MG63 (cell line): ENCODE data around the gene TBC1D3B. TPM values are rescaled to one million over a fixed set of nuclear protein-coding genes. Genes with fewer than 3 reads are reported as not detected.
"Not testable (repeated sequence)": the region's sequence is repeated elsewhere in the genome, so short reads cannot be mapped to it uniquely, and the experiment has no call there.

Experiments
- DNase-seq: peaks from one replicate; pipeline ENCODE4 v3.0.0-alpha.2; 2020
- H3K27me3 ChIP-seq: fragments of 250-450 bp; sonication (Bioruptor Pico); 2 replicates; pipeline ENCODE4 v1.5.1; 2020; ENCODE audit warnings: mild to moderate bottlenecking, moderate library complexity
- H3K36me3 ChIP-seq: fragments of 250-450 bp; sonication (Bioruptor Pico); 2 replicates; pipeline ENCODE4 v1.5.1; 2020; ENCODE audit warnings: mild to moderate bottlenecking, moderate library complexity
- H3K4me3 ChIP-seq: fragments of 250-450 bp; sonication (Bioruptor Pico); 2 replicates; pipeline ENCODE4 v1.5.1; 2020; ENCODE audit warnings: mild to moderate bottlenecking, moderate library complexity
- H3K9me3 ChIP-seq: fragments of 250-450 bp; sonication (Bioruptor Pico); 2 replicates; pipeline ENCODE4 v1.5.1; 2020; ENCODE audit warnings: mild to moderate bottlenecking, moderate library complexity
- total RNA-seq: library from RNA; depleted of rRNA; stranded (reverse); fragments of >200 nt; shearing (Covaris generic); gene quantifications from 2 replicates; pipeline ENCODE4 v1.2.3, GENCODE V29; 2014; ENCODE audit warnings: low replicate concordance

TBC1D3B gene
- total RNA-seq, 1 experiment from 2014 or later, result not detected

DNA sequence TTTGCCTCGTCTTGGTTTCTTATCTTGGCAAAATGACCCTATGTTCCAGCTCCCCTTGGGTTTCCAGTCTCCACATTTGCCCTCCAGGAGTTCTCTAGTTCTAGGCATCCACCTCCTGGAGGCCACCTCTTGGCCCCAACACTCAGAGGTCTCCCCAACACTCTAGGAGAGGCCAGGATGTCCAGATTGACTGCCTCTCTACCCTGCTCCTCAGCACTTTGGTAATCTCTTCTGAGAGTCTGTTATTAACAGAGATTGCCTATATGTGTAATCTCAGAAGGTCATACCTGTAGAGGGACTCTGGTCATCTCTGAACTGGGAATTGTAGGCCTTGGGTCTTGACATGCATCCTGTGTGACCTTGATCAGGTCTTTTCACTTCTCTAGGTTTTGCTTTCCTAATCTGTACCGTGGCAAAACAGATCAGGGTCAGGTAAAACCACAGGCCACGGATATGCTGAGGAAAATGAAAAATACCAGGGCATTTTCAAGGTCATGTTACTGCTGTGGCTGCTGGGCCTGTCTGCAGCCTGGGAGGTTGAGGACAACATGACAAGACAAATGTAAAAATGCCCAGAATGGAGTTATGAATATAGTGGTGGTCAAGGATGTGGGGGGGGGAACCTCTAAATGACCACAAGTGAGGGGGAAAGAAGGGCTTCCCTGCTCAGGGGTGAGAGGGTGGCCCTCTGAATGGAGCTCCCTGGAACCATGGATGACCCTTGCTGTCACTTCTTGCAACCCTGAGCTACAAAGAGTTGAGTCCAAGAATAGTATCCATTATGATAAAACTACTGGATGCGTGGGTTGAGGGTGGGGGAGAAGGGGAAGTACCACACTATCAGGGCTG is 29.4 kb upstream of the TBC1D3B start:
- H3K4me3 ChIP-seq, result no peak overlapping the region
- no peaks in the 10 kb centered on the region for H3K36me3 ChIP-seq
- peaks cover 8% of the 10 kb centered on the region; the same call in 1 of the 2 replicates for H3K27me3 ChIP-seq
- H3K9me3 ChIP-seq, result no peaks in the 10 kb centered on the region
- DNase-seq, result no peak

DNA sequence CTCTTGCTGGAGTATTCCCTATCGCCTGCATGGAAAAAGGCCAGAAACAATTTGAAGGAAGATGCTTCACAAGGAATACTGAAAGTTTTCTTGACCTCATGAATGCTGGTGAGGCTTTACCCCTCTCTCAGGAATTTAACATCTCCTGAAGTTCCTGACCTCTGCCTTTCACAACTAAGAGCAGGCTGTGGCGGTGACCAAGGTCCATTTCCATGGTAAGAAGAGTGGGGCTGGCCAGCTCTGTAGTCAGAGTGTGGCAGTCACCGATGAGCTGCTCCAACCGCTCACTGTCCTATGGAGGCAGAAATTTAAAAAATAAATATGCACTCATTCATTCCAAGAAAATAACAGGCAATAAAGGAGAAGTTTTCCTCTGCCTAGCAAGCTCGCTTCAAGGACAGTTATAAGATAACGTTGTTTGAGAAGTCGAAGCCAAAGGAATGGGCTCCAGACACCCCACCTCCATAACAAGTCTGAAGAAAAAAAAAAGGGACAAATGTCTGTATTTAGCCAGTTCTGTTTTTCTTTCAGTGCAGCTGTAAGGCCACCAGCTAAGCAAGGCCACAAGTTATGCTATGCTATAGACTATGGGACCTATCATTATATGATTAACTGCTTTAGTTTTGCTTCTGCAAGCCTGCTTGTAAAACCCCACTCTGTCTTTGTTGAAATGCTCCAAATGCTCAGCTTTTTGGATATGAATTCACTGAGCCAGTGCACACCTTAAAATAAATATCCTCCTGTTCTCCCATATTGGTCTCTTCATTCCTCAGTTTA is 28.5 kb upstream of the TBC1D3B start:
- no peaks in the 10 kb centered on the region for H3K9me3 ChIP-seq

GRCh38 chr17:36203335-36203734 is 26.9 kb upstream of the TBC1D3B start:
- Histone ChIP-seq H3K9me3 (no peaks in the 10 kb centered on the region), H3K4me3 (no peak overlapping the region), H3K36me3 (no peaks in the 10 kb centered on the region), H3K27me3 (peaks cover 4% of the 10 kb centered on the region; the same call in 1 of the 2 replicates)
- DNase-seq, result no peak

More for the DNA sequence above, 28.5 kb upstream of the TBC1D3B start:
- DNase-seq, result no peak
- Histone ChIP-seq H3K36me3 (no peaks in the 10 kb centered on the region), H3K27me3 (peaks cover 6% of the 10 kb centered on the region; the same call in 1 of the 2 replicates), H3K4me3 (no peak overlapping the region)

DNA sequence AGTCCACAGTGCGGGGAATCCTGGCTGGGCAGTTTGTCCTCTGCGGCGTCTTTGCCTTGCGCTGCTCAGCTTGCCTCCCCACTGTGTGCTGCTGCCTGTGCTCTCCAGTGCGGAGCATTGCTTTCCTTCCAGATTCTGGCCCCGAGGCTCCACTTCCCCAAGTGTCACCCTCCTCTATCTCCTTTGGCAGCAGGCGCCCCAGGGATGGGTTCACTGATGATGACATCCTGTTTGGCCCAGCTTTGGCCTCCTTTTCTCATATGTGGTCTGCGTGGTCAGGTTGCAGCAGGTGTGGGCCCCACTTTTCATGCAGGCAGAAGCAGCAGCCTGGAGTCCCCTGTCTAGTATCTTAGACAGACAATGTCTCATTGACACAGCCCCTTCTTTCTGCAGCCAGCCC is 25.1 kb upstream of the TBC1D3B start:
- DNase-seq, H3K27me3 ChIP-seq, H3K4me3 ChIP-seq, H3K9me3 ChIP-seq, H3K36me3 ChIP-seq: not testable (repeated sequence)

DNA sequence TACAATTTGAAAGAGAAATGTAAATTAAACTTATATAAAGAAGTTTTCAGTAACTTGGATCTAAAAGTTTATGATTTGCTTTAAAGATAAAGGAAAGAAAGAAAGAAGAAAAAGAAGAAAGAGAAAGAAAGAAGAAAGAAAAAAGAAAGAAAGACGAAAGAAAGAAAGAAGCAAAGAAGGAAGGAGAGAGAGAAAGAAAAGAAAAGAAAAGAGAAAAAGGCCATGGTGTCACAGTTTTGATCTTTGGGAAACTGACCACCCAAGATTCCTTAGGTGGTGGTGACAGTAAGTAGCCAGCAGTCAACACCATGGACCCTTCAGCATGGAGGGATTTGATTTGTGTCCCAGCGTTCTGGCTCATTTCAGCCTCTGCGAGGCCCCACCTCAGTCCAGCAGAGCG is 24.7 kb upstream of the TBC1D3B start:
- not testable (repeated sequence) for H3K9me3 ChIP-seq, H3K27me3 ChIP-seq, H3K36me3 ChIP-seq, DNase-seq, H3K4me3 ChIP-seq

DNA sequence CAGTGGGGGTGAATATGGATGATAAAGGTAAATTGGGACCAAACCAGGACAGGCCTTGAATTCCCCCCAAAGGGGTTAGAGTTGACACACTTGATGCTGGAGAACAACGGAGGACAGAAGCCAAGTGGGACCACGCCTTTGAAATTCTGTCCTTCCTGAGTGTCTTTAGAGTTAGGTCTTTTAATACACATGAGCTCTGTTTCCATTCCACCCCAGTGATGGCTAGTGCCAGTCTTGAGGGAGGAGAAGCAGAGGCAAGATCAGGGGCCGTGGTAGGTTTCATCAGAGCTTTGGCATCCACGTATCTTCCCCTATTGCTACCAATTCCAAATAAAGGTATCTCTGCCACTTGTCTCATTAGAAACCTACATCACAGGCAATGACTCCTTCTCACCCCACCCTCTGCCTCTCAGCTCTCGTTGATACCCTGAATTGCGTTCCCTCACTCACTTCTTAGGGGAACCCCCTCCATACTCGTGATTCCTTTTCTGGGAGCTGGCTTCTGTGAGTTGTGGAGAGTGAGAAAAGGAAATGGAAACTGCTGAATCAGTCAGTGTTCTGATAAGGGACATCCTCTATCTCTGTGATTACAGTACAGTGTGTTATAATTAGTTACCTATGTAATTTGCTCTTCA is 22.5 kb upstream of the TBC1D3B start:
- DNase-seq, result no peak
- H3K9me3 ChIP-seq, result no peaks in the 10 kb centered on the region
- no peak overlapping the region for H3K4me3 ChIP-seq
- peaks cover 6% of the 10 kb centered on the region; the same call in 1 of the 2 replicates for H3K27me3 ChIP-seq
- H3K36me3 ChIP-seq, result no peaks in the 10 kb centered on the region

GRCh38 chr17:36197387-36197703 is 20.9 kb upstream of the TBC1D3B start:
- Histone ChIP-seq H3K4me3 (no peak overlapping the region), H3K27me3 (peaks cover 13% of the 10 kb centered on the region; the same call in 1 of the 2 replicates), H3K36me3 (no peaks in the 10 kb centered on the region), H3K9me3 (no peaks in the 10 kb centered on the region)
- DNase-seq, result no peak

DNA sequence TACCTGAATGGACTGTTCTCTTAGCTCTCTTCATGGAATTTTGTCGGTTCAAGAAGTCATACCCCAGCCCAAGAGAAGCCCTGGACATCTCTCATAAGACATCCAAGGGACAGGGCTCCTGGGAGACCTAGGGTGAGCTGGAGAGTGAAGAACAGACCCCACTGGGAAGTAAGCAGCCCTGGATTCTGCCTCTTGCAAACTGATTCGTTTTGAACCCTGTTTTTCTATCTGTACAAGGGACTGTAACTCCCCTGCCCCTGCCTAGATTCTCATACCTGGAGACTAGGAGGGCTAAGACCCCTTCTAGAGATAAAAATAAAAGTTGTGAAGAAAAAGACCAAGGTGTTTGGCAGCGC is 19.7 kb upstream of the TBC1D3B start:
- no peak for DNase-seq
- Histone ChIP-seq H3K4me3 (no peak overlapping the region), H3K9me3 (no peaks in the 10 kb centered on the region), H3K36me3 (no peaks in the 10 kb centered on the region), H3K27me3 (peaks cover 13% of the 10 kb centered on the region)

- Histone ChIP-seq H3K4me3 (no peak overlapping the region), H3K27me3 (peaks cover 13% of the 10 kb centered on the region), H3K9me3 (no peaks in the 10 kb centered on the region), H3K36me3 (no peaks in the 10 kb centered on the region)
- no peak for DNase-seq
These were observed 19.1 kb upstream of the TBC1D3B start for GRCh38 chr17:36195434-36196130.

- H3K36me3 ChIP-seq, H3K9me3 ChIP-seq, DNase-seq, H3K4me3 ChIP-seq: not testable (repeated sequence)
- H3K27me3 ChIP-seq, result peaks cover 13% of the 10 kb centered on the region
These were observed 18.5 kb upstream of the TBC1D3B start for GRCh38 chr17:36194832-36195433.

GRCh38 chr17:36194147-36194831 is 17.9 kb upstream of the TBC1D3B start:
- H3K4me3 ChIP-seq, H3K9me3 ChIP-seq, DNase-seq, H3K36me3 ChIP-seq: not testable (repeated sequence)
- peaks cover 13% of the 10 kb centered on the region for H3K27me3 ChIP-seq

DNA sequence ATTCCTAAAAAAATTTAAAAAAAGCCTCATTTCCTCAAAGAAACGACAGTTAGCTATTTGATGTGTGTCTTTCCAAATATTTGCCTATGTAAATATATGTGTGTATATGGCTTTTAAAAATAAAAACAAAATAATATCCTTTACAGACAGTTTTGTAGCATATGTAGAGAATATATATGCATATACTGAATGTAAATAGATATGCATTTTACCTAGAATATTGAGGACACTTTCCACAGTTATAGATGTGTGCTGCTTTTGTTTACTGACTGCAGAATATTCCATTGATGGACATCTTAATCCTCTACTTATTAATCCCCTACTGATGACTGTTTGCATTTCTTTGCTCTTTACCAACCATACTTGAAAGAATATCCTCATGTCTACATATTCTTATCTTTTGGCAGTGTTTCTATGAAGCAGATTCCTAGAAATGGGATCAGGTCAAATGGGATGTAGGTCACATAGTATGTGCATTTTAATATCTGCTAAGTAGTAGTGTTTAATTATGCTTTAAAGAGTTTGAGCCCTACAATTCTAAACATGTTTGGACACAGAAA is 16.9 kb upstream of the TBC1D3B start:
- Histone ChIP-seq H3K4me3 (no peak overlapping the region), H3K27me3 (peaks cover 13% of the 10 kb centered on the region), H3K9me3 (no peaks in the 10 kb centered on the region), H3K36me3 (no peaks in the 10 kb centered on the region)
- DNase-seq, result no peak

DNA sequence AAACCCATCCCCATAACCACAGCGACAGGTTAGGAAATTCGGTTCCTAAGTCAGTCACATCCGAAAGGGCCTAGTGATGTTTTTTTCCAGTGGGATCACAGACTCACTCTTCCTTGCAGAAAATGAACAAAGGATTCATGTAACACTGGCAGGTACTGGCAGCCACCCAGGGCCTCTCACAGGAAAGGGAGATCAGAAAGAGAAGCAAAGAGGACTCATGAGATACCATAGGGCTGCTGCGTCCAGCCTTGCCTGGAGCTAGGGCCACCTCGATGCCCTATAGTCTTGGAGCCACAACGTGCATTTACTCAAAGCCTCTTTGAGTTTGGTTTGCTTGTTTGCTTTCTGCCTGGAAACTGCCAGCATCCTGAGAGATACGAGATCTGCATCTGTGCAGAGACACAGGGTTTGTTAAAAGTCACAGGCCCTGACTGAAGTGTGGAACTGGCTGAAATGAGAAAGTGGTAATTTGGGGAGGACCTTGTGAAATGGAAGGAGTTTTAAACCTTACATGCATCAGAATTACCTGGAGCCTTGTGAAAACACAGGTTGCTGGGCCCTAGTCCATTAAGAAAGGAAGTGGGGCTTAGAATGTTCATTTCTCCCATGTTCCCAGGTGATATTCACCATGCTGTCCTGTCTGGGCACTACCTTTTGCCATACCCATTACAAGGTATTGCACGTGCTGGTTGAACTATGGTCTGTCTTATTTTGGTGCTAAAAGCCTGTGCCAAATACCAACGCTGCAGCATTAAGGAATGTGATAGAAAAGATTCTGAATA is 14.3 kb upstream of the TBC1D3B start:
- not testable (repeated sequence) for H3K27me3 ChIP-seq, H3K9me3 ChIP-seq, DNase-seq, H3K4me3 ChIP-seq, H3K36me3 ChIP-seq

DNA sequence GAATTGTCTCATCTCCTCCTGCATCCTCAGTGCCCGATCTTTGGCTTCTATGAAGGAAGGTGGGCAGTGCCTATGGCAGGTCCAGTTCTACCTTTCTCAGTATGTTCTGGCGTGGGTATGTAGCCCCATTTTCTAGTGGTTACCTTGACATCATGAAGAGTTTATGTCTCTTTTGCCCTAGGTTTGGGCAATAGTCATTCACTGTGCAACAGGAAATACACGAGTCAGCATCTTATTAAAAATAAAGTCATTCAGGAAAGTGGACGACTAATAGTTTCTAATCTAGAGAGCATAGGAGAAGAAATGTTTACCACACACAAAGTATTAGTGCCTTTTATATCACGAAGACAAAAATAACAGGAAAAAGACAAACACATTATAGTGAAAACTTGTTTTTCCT is 13.6 kb upstream of the TBC1D3B start:
- not testable (repeated sequence) for DNase-seq, H3K36me3 ChIP-seq, H3K4me3 ChIP-seq, H3K9me3 ChIP-seq, H3K27me3 ChIP-seq

DNA sequence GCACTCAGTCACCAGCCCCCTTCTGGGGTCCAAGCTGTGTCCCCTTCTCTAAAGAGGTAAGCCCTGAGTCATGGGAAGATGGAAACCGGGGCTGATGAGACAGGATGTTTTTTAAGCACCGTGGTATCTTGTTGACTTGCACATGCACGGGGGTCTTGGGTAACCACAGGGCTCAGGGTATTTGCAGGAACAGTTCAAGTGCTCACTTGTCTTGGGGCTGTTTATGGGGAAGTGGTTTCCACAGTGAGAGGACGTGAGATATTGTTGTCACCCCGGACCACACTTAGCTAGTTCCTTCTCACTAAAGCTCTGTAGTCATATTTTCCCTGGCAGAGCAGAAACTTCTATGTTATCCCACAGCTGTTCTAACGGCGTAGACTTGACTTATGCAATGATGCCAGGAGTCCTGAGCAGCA is 12.5 kb upstream of the TBC1D3B start:
- Histone ChIP-seq H3K9me3 (no peaks in the 10 kb centered on the region), H3K27me3 (peaks cover 7% of the 10 kb centered on the region), H3K4me3 (no peak overlapping the region), H3K36me3 (no peaks in the 10 kb centered on the region)
- DNase-seq, result no peak
